Smooth muscle cell of bladder (primary cell): Measurements from ENCODE around the gene SPCS1. TPM values are rescaled to one million over a fixed set of nuclear protein-coding genes. Genes with fewer than 3 reads are reported as not detected.

Source experiments
- total RNA-seq: library from RNA; depleted of rRNA; stranded (reverse); fragments of >200 nt; gene quantifications from 2 replicates; pipeline ENCODE4 v1.2.3, GENCODE V29; 2014

Gene SPCS1
- 43.4 and 58.2 TPM in 2 replicates for total RNA-seq

DNA sequence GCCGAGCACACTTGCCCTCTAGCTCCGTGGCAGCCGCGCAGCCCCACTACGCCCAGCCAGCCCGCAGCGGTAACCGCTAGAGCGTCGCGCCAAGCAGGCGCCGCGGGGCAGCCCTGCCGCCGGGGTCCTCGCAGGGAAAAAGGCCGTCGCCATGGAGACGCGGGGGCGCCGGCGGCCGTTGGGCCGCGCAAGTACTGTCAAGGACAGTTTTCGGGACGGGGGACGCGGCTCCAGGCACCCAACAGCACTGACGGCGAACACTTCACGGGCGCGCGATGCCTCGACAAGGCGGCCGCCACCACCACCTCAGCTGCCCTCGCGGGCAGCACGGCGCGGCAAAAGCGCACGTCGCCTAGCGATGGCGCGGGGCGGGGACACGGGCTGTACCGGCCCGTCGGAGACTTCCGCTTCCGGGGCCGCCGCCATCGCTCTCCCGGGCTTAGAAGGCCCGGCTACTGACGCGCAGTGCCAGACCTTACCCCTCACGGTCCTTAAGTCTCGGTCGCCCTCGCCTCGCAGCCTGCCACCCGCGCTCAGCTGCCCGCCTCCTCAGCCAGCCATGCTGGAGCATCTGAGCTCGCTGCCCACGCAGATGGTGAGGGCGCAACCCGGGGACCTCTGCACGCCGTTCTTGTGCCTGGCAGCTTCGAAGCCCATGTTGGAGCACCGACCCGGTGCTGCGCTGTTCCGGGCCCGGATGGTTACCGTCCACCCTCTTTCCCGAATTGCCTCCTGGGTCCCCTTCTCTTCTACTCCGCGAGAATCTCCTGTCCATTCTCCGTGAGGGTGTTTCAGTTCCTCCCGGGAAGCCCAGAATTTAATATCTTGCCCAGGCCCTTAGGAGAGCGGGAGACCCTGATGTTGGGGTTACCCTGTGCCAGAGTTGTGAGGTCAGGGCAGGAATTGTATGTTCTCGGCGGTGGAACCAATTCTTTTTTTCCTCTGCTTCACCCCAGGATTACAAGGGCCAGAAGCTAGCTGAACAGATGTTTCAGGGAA, at the start of gene SPCS1, which contains the start of gene GLT8D1:
TSS of gene SPCS1 (plus strand) at position 419 of the 999 bp plus-strand sequence. CDS start at position 560, 141 bp downstream.
TSS of gene GLT8D1 (minus strand) at position 104 of the 999 bp plus-strand sequence. CDS start 5,331 bp downstream, outside the sequence.

DNA sequence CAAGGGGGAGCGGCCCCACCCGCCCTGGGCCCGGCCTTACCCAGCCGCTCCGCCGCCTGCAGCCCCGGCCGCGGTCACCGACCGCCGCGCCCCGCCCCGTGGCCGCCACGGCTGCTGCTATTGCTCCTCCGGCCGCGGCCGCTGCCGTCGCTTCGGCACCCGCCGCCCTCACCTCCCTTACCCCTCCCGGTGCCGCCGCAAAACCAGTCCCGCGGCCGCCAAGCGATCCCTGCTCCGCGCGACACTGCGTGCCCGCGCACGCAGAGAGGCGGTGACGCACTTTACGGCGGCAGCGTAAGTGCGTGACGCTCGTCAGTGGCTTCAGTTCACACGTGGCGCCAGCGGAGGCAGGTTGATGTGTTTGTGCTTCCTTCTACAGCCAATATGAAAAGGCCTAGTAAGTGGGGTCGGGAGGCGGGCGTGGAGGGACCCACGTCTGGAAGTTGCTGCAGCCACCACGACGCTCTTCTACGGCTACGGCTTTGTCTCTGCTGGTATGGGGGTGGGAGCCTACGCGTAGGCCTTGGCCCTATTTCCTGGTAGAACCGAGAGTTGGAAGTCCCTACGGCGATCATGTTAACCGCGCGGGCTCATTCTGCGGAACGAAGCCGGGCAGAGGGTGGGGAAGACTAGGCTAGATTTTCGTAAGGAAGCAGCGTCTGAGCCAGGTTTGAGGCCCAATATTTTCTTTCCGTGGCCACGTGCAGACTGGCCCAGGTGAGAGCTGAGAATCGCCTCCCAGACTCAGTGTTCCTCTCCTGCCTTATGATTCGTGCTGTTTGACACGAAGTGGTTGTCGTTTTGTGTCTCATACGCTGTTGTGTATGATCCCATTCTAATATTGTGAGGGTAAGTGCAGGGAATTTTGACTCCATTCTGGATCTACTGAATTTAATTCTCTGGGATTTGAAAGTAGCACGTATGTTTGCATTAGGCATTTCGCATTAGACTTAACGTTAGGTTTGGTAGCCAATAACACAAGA, 19.9 kb upstream of the SPCS1 start, which contains the start of the genes GNL3 and PBRM1:
TSS of gene GNL3 (plus strand) at position 324 of the 983 bp plus-strand sequence. CDS start at position 385, 61 bp downstream.
TSS of gene PBRM1 (minus strand) at position 205 of the 983 bp plus-strand sequence.

Other genes with a start within 250 kb of the SPCS1 start
- gene STAB1, start 210.8 kb upstream of the SPCS1 start, total RNA-seq = 0.57 and 4.5 TPM in 2 replicates
- gene NT5DC2, start 172.2 kb upstream of the SPCS1 start, total RNA-seq = 25.6 and 30.9 TPM in 2 replicates
- 5.4 and 11.8 TPM in 2 replicates for gene UQCC5, start 169.5 kb upstream of the SPCS1 start, total RNA-seq
- gene PBRM1, start 20.2 kb upstream of the SPCS1 start, total RNA-seq = 45.1 and 56.7 TPM in 2 replicates
- gene GNL3, start 20.1 kb upstream of the SPCS1 start, total RNA-seq = 95.0 and 122 TPM in 2 replicates
- gene GLT8D1, start 315 bp upstream of the SPCS1 start, total RNA-seq = 104 and 141 TPM in 2 replicates
- gene NEK4, start 64.8 kb downstream of the SPCS1 start, total RNA-seq = 24.3 and 27.8 TPM in 2 replicates
- 0.14 and 0.18 TPM in 2 replicates for gene ITIH1, start 71.5 kb downstream of the SPCS1 start, total RNA-seq
- gene ITIH3, start 88.7 kb downstream of the SPCS1 start, total RNA-seq = 0.09 and 0.28 TPM in 2 replicates
- 1.2 and 1.6 TPM in 2 replicates for gene ITIH4, start 124.6 kb downstream of the SPCS1 start, total RNA-seq
- gene MUSTN1, start 128.9 kb downstream of the SPCS1 start, total RNA-seq = not detected in 2 replicates
- 10.0 and 12.4 TPM in 2 replicates for gene STIMATE, start 191.4 kb downstream of the SPCS1 start, total RNA-seq